ENCODE data around the gene DDRGK1. TPM values are rescaled to one million over a fixed set of nuclear protein-coding genes. Genes with fewer than 3 reads are reported as not detected.

The DDRGK1 gene
- total RNA-seq (10 to 100 TPM; 42.0 to 52.8 (median 48.1) TPM), polyA plus RNA-seq (10 to 100 TPM; 46.1 to 50.0 TPM)

DNA sequence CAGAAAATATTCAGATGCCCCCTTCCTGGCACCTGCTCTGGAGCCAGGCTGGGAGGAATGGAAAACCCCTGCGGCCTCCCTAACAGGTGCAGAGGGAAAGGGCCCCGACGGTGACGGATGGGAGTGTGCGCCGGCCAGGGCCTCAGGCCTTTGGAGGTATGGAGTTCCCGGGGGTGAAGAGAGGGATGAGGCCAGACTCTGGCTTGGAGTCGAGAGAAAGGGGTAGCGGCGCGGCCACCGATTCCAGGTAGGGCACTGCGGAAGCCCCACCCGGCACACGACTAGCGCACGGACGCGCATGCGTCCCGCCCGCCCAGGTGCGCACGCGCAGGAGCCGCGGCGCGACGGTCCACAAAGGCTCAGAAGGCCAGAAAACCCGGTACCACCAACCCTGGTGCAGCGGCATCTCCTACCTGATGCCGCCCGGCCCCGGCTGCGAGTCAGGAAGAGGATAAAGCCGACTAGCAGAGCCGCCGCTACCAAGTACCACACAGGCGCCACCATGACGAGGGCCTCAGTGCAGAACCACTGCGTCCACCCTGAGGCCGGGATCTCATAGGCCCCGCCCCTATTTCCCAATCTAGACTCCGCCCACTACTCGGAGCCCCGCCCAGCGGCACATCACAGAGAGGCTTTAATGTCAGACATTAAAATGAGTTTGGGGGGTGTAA lies at the start of gene DDRGK1:
DDRGK1 (minus strand) TSS at position 559 of the 671 bp plus-strand sequence; CDS start at position 504, 55 bp downstream.
- peak within 1 kb of the TSS; percentile 58 to 79 (median 68) for H3K4me3 ChIP-seq
- H3K27me3 ChIP-seq, result no peaks in the 10 kb centered on the region
- peak within 1 kb of the TSS; percentile 74 to 86 (median 84) for H3K27ac ChIP-seq
- peak; percentile 90 to 95 (median 92) for ATAC-seq
- H3K4me1 ChIP-seq, result peaks cover 0 to 13% (median 0%) of the 10 kb centered on the region in 3 donors
- 0% methylated on average over 32 to 48 of the region's 48 CpGs for WGBS, 2 donors
- DNase-seq, result peak; percentile 79 to 95 (median 90)
- FAIRE-seq, result no peak
- intact Hi-C loops (cut with DNase I), result no loop called here
- no peak for TF ChIP-seq CTCF (IDR thresholded peaks at IDR 0.05)
- H3K36me3 ChIP-seq, result peaks cover 0 to 16% (median 9%) of the 10 kb centered on the region in 3 donors
- no peaks in the 10 kb centered on the region for H3K9me3 ChIP-seq

DNA sequence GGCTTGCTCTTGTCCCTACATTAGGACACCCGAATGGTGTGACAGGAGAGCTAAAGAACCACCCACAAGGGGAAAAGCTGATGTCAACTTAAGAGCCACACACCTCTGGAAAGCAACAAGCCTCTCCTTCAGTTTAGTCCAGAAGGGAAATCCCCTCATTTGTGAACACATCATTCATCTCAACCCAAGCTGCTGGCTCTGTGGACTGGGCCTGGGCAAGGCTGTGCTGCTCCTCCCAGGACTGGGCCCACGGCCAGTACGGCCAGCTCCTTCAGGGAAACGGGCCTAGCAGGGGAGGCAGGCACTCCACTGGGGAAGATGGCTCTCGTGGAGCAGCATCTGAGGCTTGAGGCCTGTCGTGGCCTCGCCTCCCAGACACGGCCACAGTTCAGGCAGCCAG lies 47.3 kb upstream of the DDRGK1 start:
- Histone ChIP-seq H3K4me1 (no peaks in the 10 kb centered on the region), H3K4me3 (no peak overlapping the region), H3K27ac (no peak overlapping the region), H3K9me3 (no peaks in the 10 kb centered on the region), H3K36me3 (peaks cover 0 to 13% (median 4%) of the 10 kb centered on the region in 3 donors), H3K27me3 (no peaks in the 10 kb centered on the region)
- WGBS, 2 donors, result 64 to 72% methylated on average over 8 of the region's 8 CpGs
- no peak for TF ChIP-seq CTCF (IDR thresholded peaks at IDR 0.05)
- ATAC-seq, result peak in 3 of 4 donors; percentile 23 to 65 (median 40)
- intact Hi-C loops (cut with DNase I), result no loop called here
- DNase-seq, result no peak
- no peak for FAIRE-seq

GRCh38 chr20:3250091-3250504 lies 45.6 kb upstream of the DDRGK1 start:
- intact Hi-C loops (cut with DNase I), result no loop called here
- Histone ChIP-seq H3K36me3 (peaks cover 0 to 2% (median 0%) of the 10 kb centered on the region in 3 donors), H3K27ac (no peak overlapping the region), H3K4me3 (no peak overlapping the region), H3K27me3 (no peaks in the 10 kb centered on the region), H3K4me1 (no peaks in the 10 kb centered on the region), H3K9me3 (no peaks in the 10 kb centered on the region)
- DNase-seq, result no peak
- TF ChIP-seq CTCF (IDR thresholded peaks at IDR 0.05), result no peak
- FAIRE-seq, result no peak
- 51 to 56% methylated on average over 10 of the region's 10 CpGs for WGBS, 2 donors
- peak in 1 of 4 donors; percentile 38 for ATAC-seq

DNA sequence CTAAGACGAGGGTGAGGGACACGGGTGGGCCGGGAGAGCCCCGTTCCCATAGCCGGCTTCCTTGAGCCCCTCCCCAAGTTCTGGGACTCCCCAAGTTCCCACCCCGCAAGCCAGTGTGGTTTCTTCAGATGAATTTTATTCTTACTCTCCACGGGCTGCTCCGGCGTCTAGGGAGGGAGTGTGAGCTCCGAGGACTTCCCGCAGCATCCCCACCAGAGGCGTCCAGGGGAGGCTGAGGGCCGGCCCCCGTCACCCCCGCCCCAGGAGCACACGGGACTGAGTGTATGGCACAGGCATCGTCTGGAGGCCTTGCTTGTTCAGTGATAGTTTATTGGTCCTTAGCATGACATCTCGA lies 44.5 kb upstream of the DDRGK1 start:
- no peak for TF ChIP-seq CTCF (IDR thresholded peaks at IDR 0.05)
- H3K4me1 ChIP-seq, result no peaks in the 10 kb centered on the region
- no peak overlapping the region for H3K4me3 ChIP-seq
- FAIRE-seq (no peak), DNase-seq (no peak), ATAC-seq (peak in 3 of 4 donors; percentile 11 to 14 (median 14))
- 33 to 42% methylated on average over 18 of the region's 18 CpGs for WGBS, 2 donors
- no peaks in the 10 kb centered on the region for H3K9me3 ChIP-seq
- no peaks in the 10 kb centered on the region for H3K27me3 ChIP-seq
- intact Hi-C loops (cut with DNase I), result no loop called here
- no peaks in the 10 kb centered on the region for H3K36me3 ChIP-seq
- no peak overlapping the region for H3K27ac ChIP-seq
